ENCODE measurements around the gene HPSE2. TPM values are rescaled to one million over a fixed set of nuclear protein-coding genes. Genes with fewer than 3 reads are reported as not detected.
A peak's percentile ranks its signal among the peaks of the same experiment; 100 is the strongest.

Gene HPSE2
- total and polyA plus RNA-seq, 4 donors, result 0.05 TPM; not detected in 3

DNA sequence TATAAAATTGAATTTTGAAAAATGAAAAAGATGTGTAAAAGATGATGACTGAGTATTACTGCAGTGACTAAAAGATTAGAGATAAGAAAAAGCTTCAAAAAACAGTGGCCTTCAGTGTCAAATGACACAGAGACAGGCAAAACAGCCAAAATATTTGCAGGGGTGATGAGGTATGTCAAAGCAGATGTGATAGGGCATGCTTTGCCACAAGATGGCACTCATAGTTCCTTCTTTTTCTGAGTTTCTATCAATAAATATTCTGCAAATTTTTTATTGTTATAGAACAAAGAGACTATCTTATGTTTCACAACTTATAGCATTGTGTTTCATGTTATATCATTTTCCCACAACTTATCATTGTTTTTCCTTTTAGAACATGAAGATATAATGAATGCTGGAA, 444.8 kb downstream of the HPSE2 start (continued):
- no peak for TF ChIP-seq ATF3 (IDR thresholded peaks at IDR 0.05)

DNA sequence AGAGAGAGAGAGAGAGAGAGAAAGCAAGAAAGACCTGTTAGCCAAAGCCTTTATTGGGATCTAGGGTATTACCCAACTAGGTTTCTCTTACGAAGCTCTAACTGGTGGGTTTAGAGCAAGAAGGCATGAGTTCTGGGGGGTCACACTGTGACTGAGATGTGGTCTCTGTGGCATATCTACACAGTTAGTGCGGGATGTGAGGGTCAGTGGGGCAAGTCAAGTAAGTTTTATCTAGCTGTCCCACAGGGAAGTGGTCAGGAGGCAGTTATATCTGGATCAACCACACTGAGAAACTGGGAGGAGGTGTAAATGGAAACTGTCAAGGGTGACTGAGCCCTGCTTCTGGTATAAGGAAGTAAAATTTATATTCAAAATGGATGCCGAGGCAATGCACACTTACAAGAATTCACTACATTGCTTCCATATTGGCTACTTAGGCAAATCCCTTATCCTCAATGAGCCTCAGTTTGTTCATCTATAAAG, 457.3 kb downstream of the HPSE2 start:
- no peak overlapping the region for H3K27ac ChIP-seq (ENCODE audit: low read depth in 1 of 2, low read length in 2 of 2)
- DNase-seq (ENCODE audit: low spot score), result no peak
- peaks cover 0 to 6% (median 0%) of the 10 kb centered on the region in 4 donors for H3K27me3 ChIP-seq (ENCODE audit: control insufficient read depth in 4 of 4, insufficient read depth in 4 of 4, low read length in 3 of 4)
- WGBS, result 70% methylated on average over 3 of the region's 3 CpGs
- H3K4me3 ChIP-seq (ENCODE audit: low read depth in 1 of 3, low read length in 3 of 3), result no peak overlapping the region
- H3K36me3 ChIP-seq (ENCODE audit: control insufficient read depth in 4 of 4, insufficient read depth in 3 of 4, low read depth in 1 of 4, low read length in 3 of 4), result no peaks in the 10 kb centered on the region
- no peak overlapping the region for H3K9ac ChIP-seq (ENCODE audit: low read depth in 1 of 2, low read length in 2 of 2)
- no peaks in the 10 kb centered on the region for H3K4me1 ChIP-seq (ENCODE audit: control insufficient read depth in 4 of 4, insufficient read depth in 4 of 4, low read length in 3 of 4)
- no peaks in the 10 kb centered on the region for H3K9me3 ChIP-seq (ENCODE audit: control insufficient read depth in 4 of 4, low read length in 3 of 4)
- TF ChIP-seq GABPA (IDR thresholded peaks at IDR 0.05 in 1 of 2, conservative IDR thresholded peaks at IDR 0.05 in 1 of 2), result no peak
- no peak for TF ChIP-seq RAD21 (IDR thresholded peaks at IDR 0.05)
- TF ChIP-seq JUND (IDR thresholded peaks at IDR 0.05), result no peak

- Histone ChIP-seq H3K9me3 (ENCODE audit: control insufficient read depth in 4 of 4, low read length in 3 of 4) (peaks cover 0 to 2% (median under 1%) of the 10 kb centered on the region in 4 donors), H3K4me3 (ENCODE audit: low read depth in 1 of 3, low read length in 3 of 3) (no peak overlapping the region)
Observed at GRCh38 chr10:98758463-98758862, 477.2 kb downstream of the HPSE2 start.

DNA sequence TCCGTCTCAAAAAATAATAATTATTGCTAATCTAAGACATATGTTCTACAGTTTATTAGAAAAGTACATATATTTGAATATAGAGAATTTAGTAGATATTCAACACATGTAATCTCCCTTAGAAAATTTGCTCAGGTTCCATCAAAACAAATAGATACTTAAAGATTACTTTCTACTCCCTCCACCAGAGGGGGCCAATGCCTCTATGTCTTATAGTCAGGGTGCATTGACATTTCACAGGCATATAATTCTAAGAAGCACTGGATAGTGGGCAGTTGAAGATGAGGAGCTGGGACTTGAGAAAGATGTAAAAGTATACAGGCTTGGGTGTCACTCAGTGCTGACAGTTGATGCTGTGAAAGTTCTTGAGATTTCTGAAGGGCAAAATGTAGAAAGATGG, 487.4 kb downstream of the HPSE2 start:
- TF ChIP-seq RAD21 (IDR thresholded peaks at IDR 0.05), result peak; percentile 56 to 66
- TF ChIP-seq, protein P1, sequence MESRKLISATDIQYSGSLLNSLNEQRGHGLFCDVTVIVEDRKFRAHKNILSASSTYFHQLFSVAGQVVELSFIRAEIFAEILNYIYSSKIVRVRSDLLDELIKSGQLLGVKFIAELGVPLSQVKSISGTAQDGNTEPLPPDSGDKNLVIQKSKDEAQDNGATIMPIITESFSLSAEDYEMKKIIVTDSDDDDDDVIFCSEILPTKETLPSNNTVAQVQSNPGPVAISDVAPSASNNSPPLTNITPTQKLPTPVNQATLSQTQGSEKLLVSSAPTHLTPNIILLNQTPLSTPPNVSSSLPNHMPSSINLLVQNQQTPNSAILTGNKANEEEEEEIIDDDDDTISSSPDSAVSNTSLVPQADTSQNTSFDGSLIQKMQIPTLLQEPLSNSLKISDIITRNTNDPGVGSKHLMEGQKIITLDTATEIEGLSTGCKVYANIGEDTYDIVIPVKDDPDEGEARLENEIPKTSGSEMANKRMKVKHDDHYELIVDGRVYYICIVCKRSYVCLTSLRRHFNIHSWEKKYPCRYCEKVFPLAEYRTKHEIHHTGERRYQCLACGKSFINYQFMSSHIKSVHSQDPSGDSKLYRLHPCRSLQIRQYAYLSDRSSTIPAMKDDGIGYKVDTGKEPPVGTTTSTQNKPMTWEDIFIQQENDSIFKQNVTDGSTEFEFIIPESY (IDR thresholded peaks at IDR 0.05), result no peak
- peaks cover 0 to 3% (median 0%) of the 10 kb centered on the region in 4 donors for H3K27me3 ChIP-seq (ENCODE audit: control insufficient read depth in 4 of 4, insufficient read depth in 4 of 4, low read length in 3 of 4)
- H3K27ac ChIP-seq (ENCODE audit: low read depth in 1 of 2, low read length in 2 of 2), result no peak overlapping the region
- H3K36me3 ChIP-seq (ENCODE audit: control insufficient read depth in 4 of 4, insufficient read depth in 3 of 4, low read depth in 1 of 4, low read length in 3 of 4), result no peaks in the 10 kb centered on the region
- peaks cover 0 to 5% (median 0%) of the 10 kb centered on the region in 4 donors for H3K9me3 ChIP-seq (ENCODE audit: control insufficient read depth in 4 of 4, low read length in 3 of 4)
- no peaks in the 10 kb centered on the region for H3K4me1 ChIP-seq (ENCODE audit: control insufficient read depth in 4 of 4, insufficient read depth in 4 of 4, low read length in 3 of 4)
- peak; percentile 34 for DNase-seq (ENCODE audit: low spot score)
- H3K4me3 ChIP-seq (ENCODE audit: low read depth in 1 of 3, low read length in 3 of 3), result no peak overlapping the region
- 26% methylated on average over 1 of the region's 1 CpG for WGBS
- no peak overlapping the region for H3K9ac ChIP-seq (ENCODE audit: low read depth in 1 of 2, low read length in 2 of 2)

More at GRCh38 chr10:98758463-98758862, 477.2 kb downstream of the HPSE2 start:
- DNase-seq (ENCODE audit: low spot score), result no peak
- no peaks in the 10 kb centered on the region for H3K4me1 ChIP-seq (ENCODE audit: control insufficient read depth in 4 of 4, insufficient read depth in 4 of 4, low read length in 3 of 4)
- no peak overlapping the region for H3K9ac ChIP-seq (ENCODE audit: low read depth in 1 of 2, low read length in 2 of 2)
- no peak overlapping the region for H3K27ac ChIP-seq (ENCODE audit: low read depth in 1 of 2, low read length in 2 of 2)
- no peaks in the 10 kb centered on the region for H3K36me3 ChIP-seq (ENCODE audit: control insufficient read depth in 4 of 4, insufficient read depth in 3 of 4, low read depth in 1 of 4, low read length in 3 of 4)
- 58% methylated on average over 3 of the region's 3 CpGs for WGBS
- TF ChIP-seq GABPA (IDR thresholded peaks at IDR 0.05 in 1 of 2, conservative IDR thresholded peaks at IDR 0.05 in 1 of 2) (no peak), HNF4A (conservative IDR thresholded peaks at IDR 0.05) (no peak), JUND (IDR thresholded peaks at IDR 0.05) (no peak), EGR1 (IDR thresholded peaks at IDR 0.05; ENCODE audit: low read depth in 2 of 2) (no peak), ATF3 (IDR thresholded peaks at IDR 0.05) (no peak), RXRA (IDR thresholded peaks at IDR 0.05) (no peak), HNF4G (IDR thresholded peaks at IDR 0.05) (no peak), SP1 (IDR thresholded peaks at IDR 0.05) (no peak)
- no peaks in the 10 kb centered on the region for H3K27me3 ChIP-seq (ENCODE audit: control insufficient read depth in 4 of 4, insufficient read depth in 4 of 4, low read length in 3 of 4)
